DOHH2 (cell line): ENCODE data around the gene RGL3.

Experiments
- H3F3A ChIP-seq: fragments of 200-600 bp; sonication (generic), shearing (Covaris generic); 2 replicates; pipeline ENCODE4 v1.6.0; 2016; ENCODE audit warnings: antibody characterized with exemption, mild to moderate bottlenecking; ENCODE audit not compliant: control insufficient read depth, insufficient read depth
- H3K27ac ChIP-seq: fragments of 200-600 bp; sonication (generic); 2 replicates; pipeline ENCODE4 v1.5.1; 2014; ENCODE audit warnings: low read depth, mild to moderate bottlenecking, low read length, moderate library complexity
- H3K27me3 ChIP-seq: fragments of 200-600 bp; sonication (generic); 2 replicates; pipeline ENCODE4 v1.6.1; 2014; ENCODE audit warnings: mild to moderate bottlenecking, low read length, mixed read lengths; ENCODE audit not compliant: control insufficient read depth
- H3K36me3 ChIP-seq: fragments of 200-600 bp; sonication (generic); 2 replicates; pipeline ENCODE4 v1.6.1; 2014; ENCODE audit warnings: mild to moderate bottlenecking, low read length, moderate library complexity, mixed read lengths; ENCODE audit not compliant: control insufficient read depth
- H3K4me1 ChIP-seq: fragments of 200-600 bp; sonication (generic); 2 replicates; pipeline ENCODE4 v1.6.1; 2014; ENCODE audit warnings: mild to moderate bottlenecking, low read length, mixed read lengths; ENCODE audit not compliant: control insufficient read depth
- H3K4me2 ChIP-seq: fragments of 200-600 bp; sonication (generic); 2 replicates; pipeline ENCODE4 v1.6.0; 2014; ENCODE audit warnings: mild to moderate bottlenecking, low read length, moderate library complexity
- H3K4me3 ChIP-seq: fragments of 200-600 bp; sonication (generic); 2 replicates; pipeline ENCODE4 v1.5.1; 2014; ENCODE audit warnings: mild to moderate bottlenecking, low read length, mixed read lengths
- H3K79me2 ChIP-seq: fragments of 200-600 bp; sonication (generic); 2 replicates; pipeline ENCODE4 v1.6.1; 2014; ENCODE audit warnings: mild to moderate bottlenecking, low read length, mixed read lengths; ENCODE audit not compliant: control insufficient read depth
- H3K9me2 ChIP-seq: fragments of 200-600 bp; sonication (generic); replicated peaks from 2 replicates; pipeline ENCODE4 v1.6.1; 2014; ENCODE audit warnings: mild to moderate bottlenecking, low read length, mixed read lengths; ENCODE audit not compliant: control insufficient read depth
- H3K9me3 ChIP-seq: fragments of 200-600 bp; sonication (generic); 2 replicates; pipeline ENCODE4 v1.6.1; 2014; ENCODE audit warnings: antibody characterized with exemption, low read length, mixed read lengths; ENCODE audit not compliant: control insufficient read depth, insufficient read depth
- H4K20me1 ChIP-seq: fragments of 200-600 bp; sonication (generic); 2 replicates; pipeline ENCODE4 v1.6.0; 2014; ENCODE audit warnings: low read depth, mild to moderate bottlenecking, antibody characterized with exemption, low read length, moderate library complexity; ENCODE audit not compliant: control insufficient read depth, insufficient read depth
- EZH2phosphoT487 ChIP-seq: fragments of 200-600 bp; sonication (generic); IDR thresholded peaks from 2 replicates; pipeline ENCODE4 v1.6.1; 2017; ENCODE audit warnings: borderline replicate concordance, mild to moderate bottlenecking, antibody characterized with exemption, low read length, moderate library complexity, mixed read lengths
- TF ChIP-seq, protein P1 (sequence below): fragments of 200-600 bp; sonication (generic); IDR thresholded peaks from one replicate; pipeline ENCODE4 v1.5.1; 2014; ENCODE audit warnings: antibody characterized with exemption, mild to moderate bottlenecking, low read depth, low read length; ENCODE audit not compliant: poor library complexity, severe bottlenecking

Gene RGL3

GRCh38 chr19:11422163-11423065 lies 3.3 kb upstream of the RGL3 start:
- no peaks in the 10 kb centered on the region for H3K79me2 ChIP-seq
- no peak for TF ChIP-seq EZH2phosphoT487
- TF ChIP-seq, protein P1, sequence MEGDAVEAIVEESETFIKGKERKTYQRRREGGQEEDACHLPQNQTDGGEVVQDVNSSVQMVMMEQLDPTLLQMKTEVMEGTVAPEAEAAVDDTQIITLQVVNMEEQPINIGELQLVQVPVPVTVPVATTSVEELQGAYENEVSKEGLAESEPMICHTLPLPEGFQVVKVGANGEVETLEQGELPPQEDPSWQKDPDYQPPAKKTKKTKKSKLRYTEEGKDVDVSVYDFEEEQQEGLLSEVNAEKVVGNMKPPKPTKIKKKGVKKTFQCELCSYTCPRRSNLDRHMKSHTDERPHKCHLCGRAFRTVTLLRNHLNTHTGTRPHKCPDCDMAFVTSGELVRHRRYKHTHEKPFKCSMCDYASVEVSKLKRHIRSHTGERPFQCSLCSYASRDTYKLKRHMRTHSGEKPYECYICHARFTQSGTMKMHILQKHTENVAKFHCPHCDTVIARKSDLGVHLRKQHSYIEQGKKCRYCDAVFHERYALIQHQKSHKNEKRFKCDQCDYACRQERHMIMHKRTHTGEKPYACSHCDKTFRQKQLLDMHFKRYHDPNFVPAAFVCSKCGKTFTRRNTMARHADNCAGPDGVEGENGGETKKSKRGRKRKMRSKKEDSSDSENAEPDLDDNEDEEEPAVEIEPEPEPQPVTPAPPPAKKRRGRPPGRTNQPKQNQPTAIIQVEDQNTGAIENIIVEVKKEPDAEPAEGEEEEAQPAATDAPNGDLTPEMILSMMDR, result no peak
- peaks cover 46% of the 10 kb centered on the region for H3K4me1 ChIP-seq
- H3K36me3 ChIP-seq, result no peaks in the 10 kb centered on the region
- no peak overlapping the region for H3K27ac ChIP-seq
- H4K20me1 ChIP-seq, result no peaks in the 10 kb centered on the region
- peak overlapping the region; percentile 48 for H3K4me2 ChIP-seq
- peaks cover 49% of the 10 kb centered on the region for H3K27me3 ChIP-seq
- H3K9me2 ChIP-seq, result no peaks in the 10 kb centered on the region
- H3K4me3 ChIP-seq, result peak overlapping the region; percentile 48
- peaks cover 6% of the 10 kb centered on the region for H3F3A ChIP-seq
- H3K9me3 ChIP-seq, result no peaks in the 10 kb centered on the region

DNA sequence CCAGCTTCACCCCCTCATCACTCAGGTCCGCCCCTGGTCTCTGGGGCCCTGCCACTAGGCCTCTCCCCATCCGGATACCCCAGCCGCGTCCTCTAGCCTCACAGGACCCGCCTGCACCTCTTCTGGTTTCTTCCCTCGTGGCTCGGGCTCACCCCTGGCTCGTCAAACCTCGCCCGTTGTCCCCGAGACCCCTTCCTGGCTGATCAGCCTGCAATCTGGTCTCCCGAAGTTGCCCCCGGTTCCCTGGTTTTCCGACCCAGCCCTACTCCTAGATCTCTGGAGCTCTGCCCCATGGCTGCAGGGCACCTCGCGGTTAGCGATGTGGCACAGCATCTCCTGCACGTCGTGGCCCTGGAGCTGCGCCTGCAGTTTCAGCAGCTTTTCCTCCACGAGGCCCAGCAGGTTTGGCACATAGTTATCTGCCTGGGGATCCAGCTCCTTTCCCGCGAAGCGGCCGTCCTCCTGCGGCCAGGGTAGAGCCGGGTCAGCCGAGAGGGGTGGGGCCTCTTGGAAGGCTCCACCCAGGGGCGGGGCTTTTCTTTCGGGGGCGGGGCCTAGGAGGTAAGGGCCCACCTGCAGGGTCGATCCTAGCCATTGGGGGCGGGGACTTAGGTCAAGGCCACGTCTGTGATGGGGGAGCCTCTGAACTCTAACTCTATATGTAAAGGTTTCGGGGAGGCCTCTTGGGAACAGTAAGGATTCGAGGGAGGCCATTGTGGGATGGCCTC lies 2.4 kb upstream of the RGL3 start:
- no peaks in the 10 kb centered on the region for H3K9me2 ChIP-seq
- peak overlapping the region; percentile 48 for H3K4me3 ChIP-seq
- no peaks in the 10 kb centered on the region for H3K79me2 ChIP-seq
- H3K9me3 ChIP-seq, result no peaks in the 10 kb centered on the region
- no peaks in the 10 kb centered on the region for H3K36me3 ChIP-seq
- H3K4me1 ChIP-seq, result peaks cover 46% of the 10 kb centered on the region
- H3K27me3 ChIP-seq, result peaks cover 49% of the 10 kb centered on the region
- peak overlapping the region; percentile 48 for H3K4me2 ChIP-seq
- H4K20me1 ChIP-seq, result no peaks in the 10 kb centered on the region
- H3K27ac ChIP-seq, result no peak overlapping the region
- no peak for TF ChIP-seq EZH2phosphoT487
- TF ChIP-seq, protein P1, result no peak
- H3F3A ChIP-seq, result peaks cover 6% of the 10 kb centered on the region

- no peak overlapping the region for H3K27ac ChIP-seq
- peak overlapping the region; percentile 48 for H3K4me2 ChIP-seq
- peaks cover 6% of the 10 kb centered on the region for H3F3A ChIP-seq
- H4K20me1 ChIP-seq, result no peaks in the 10 kb centered on the region
- peaks cover 49% of the 10 kb centered on the region for H3K27me3 ChIP-seq
- no peaks in the 10 kb centered on the region for H3K36me3 ChIP-seq
- H3K79me2 ChIP-seq, result no peaks in the 10 kb centered on the region
- no peaks in the 10 kb centered on the region for H3K9me2 ChIP-seq
- peaks cover 46% of the 10 kb centered on the region for H3K4me1 ChIP-seq
- no peaks in the 10 kb centered on the region for H3K9me3 ChIP-seq
- peak overlapping the region; percentile 48; the same call in 1 of the 2 replicates for H3K4me3 ChIP-seq
- TF ChIP-seq, protein P1, result no peak
- 0 out of 2 replicates have a peak, but pooled peaks have one; percentile 64 for TF ChIP-seq EZH2phosphoT487
These were observed 1.6 kb upstream of the RGL3 start for GRCh38 chr19:11420429-11421370.
